Measurements from ENCODE around the gene FAM149A. TPM values are rescaled to one million over a fixed set of nuclear protein-coding genes. Genes with fewer than 3 reads are reported as not detected.

The FAM149A gene
- total RNA-seq, 1 donor from 2014 or later, result 0.33 TPM

- TF ChIP-seq, protein P1, sequence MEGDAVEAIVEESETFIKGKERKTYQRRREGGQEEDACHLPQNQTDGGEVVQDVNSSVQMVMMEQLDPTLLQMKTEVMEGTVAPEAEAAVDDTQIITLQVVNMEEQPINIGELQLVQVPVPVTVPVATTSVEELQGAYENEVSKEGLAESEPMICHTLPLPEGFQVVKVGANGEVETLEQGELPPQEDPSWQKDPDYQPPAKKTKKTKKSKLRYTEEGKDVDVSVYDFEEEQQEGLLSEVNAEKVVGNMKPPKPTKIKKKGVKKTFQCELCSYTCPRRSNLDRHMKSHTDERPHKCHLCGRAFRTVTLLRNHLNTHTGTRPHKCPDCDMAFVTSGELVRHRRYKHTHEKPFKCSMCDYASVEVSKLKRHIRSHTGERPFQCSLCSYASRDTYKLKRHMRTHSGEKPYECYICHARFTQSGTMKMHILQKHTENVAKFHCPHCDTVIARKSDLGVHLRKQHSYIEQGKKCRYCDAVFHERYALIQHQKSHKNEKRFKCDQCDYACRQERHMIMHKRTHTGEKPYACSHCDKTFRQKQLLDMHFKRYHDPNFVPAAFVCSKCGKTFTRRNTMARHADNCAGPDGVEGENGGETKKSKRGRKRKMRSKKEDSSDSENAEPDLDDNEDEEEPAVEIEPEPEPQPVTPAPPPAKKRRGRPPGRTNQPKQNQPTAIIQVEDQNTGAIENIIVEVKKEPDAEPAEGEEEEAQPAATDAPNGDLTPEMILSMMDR (IDR thresholded peaks at IDR 0.05; ENCODE audit: unreplicated experiment), result no peak
- H3K27ac Mint-ChIP-seq (ENCODE audit: unreplicated experiment), result no peak overlapping the region
- no peak for DNase-seq (ENCODE audit: low spot score)
- H3K4me1 Mint-ChIP-seq (ENCODE audit: unreplicated experiment), result no peaks in the 10 kb centered on the region
- no peaks in the 10 kb centered on the region for H3K36me3 Mint-ChIP-seq (ENCODE audit: low read depth, unreplicated experiment)
- H3K9me3 Mint-ChIP-seq (ENCODE audit: unreplicated experiment), result no peaks in the 10 kb centered on the region
- peaks cover 1% of the 10 kb centered on the region for H3K27me3 Mint-ChIP-seq (ENCODE audit: unreplicated experiment)
- no peak overlapping the region for H3K4me3 Mint-ChIP-seq (ENCODE audit: unreplicated experiment)
Measured at GRCh38 chr4:186151499-186151898, 47.0 kb downstream of the FAM149A start.

DNA sequence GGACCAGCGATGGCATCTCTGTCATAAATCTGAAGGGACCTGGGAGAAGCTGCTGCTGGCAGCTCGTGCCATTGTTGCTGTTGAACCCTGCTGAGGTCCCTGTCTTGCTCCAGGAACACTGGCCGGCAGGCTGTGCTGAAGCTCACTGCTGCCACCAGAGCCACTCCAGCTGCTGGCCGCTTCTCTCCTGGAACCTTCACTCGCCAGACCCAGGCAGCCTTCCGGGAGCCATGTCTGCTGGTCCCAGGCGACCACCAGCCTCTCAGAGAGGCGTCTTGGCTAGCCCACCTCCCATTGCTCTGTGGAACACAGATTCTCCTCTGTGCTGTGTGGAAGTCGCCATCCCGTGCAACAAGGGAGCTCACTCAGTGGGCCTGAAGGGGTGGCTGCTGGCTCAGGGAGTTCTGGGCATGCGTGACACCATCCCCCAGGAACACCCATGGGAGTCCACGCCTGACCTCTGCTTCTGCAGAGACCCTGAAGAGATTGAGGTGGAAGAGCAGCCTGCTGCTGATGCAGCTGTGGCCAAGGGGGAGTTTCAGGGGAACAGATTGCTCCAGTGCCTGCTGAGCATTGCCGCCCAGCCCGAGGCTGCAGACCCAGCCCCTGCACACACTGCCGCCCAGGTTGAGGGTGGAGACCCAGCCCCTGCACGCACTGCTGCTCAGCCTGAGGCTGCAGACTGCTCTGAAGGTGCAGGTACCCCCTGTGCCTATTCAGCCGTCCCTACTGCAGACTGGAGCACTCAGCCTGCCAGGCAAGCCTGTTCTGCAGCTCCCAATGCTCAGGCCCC is 53.7 kb downstream of the FAM149A start:
- Mint-ChIP-seq H3K36me3 (ENCODE audit: low read depth, unreplicated experiment) (no peaks in the 10 kb centered on the region), H3K4me3 (ENCODE audit: unreplicated experiment) (no peak overlapping the region), H3K27me3 (ENCODE audit: unreplicated experiment) (peaks cover 1% of the 10 kb centered on the region), H3K4me1 (ENCODE audit: unreplicated experiment) (peaks cover 3% of the 10 kb centered on the region), H3K9me3 (ENCODE audit: unreplicated experiment) (no peaks in the 10 kb centered on the region), H3K27ac (ENCODE audit: unreplicated experiment) (no peak overlapping the region)
- DNase-seq (ENCODE audit: low spot score), result no peak
- TF ChIP-seq, protein P1 (IDR thresholded peaks at IDR 0.05; ENCODE audit: unreplicated experiment), result no peak

DNA sequence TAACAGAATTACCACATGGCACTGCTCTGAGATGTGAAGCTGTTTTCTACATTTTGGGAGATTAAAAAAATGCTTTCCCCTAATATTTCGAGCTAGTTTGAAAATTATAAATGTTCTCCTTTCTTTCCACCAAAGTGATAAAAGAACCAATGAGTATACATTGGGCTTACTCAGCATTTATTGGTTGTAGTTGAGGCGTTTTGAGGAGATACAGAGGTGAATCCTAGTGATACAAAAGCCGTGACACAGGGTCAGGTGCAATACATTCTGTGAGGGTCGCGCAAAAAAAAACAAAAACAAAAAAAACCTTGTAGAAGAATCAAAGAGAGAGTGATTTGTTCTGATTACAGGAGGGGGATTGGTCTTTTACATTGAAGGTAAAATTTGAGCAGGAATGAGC is 54.5 kb downstream of the FAM149A start:
- TF ChIP-seq, protein P1 (IDR thresholded peaks at IDR 0.05; ENCODE audit: unreplicated experiment), result no peak
- Mint-ChIP-seq H3K4me3 (ENCODE audit: unreplicated experiment) (no peak overlapping the region), H3K27ac (ENCODE audit: unreplicated experiment) (no peak overlapping the region), H3K36me3 (ENCODE audit: low read depth, unreplicated experiment) (no peaks in the 10 kb centered on the region), H3K4me1 (ENCODE audit: unreplicated experiment) (peaks cover 3% of the 10 kb centered on the region), H3K9me3 (ENCODE audit: unreplicated experiment) (no peaks in the 10 kb centered on the region), H3K27me3 (ENCODE audit: unreplicated experiment) (peaks cover 1% of the 10 kb centered on the region)
- no peak for DNase-seq (ENCODE audit: low spot score)

GRCh38 chr4:186159613-186160012 is 55.1 kb downstream of the FAM149A start:
- no peak overlapping the region for H3K4me3 Mint-ChIP-seq (ENCODE audit: unreplicated experiment)
- H3K4me1 Mint-ChIP-seq (ENCODE audit: unreplicated experiment), result peaks cover 3% of the 10 kb centered on the region
- no peaks in the 10 kb centered on the region for H3K36me3 Mint-ChIP-seq (ENCODE audit: low read depth, unreplicated experiment)
- no peak overlapping the region for H3K27ac Mint-ChIP-seq (ENCODE audit: unreplicated experiment)
- DNase-seq (ENCODE audit: low spot score), result no peak
- no peaks in the 10 kb centered on the region for H3K9me3 Mint-ChIP-seq (ENCODE audit: unreplicated experiment)
- H3K27me3 Mint-ChIP-seq (ENCODE audit: unreplicated experiment), result peaks cover 1% of the 10 kb centered on the region
- TF ChIP-seq, protein P1 (IDR thresholded peaks at IDR 0.05; ENCODE audit: unreplicated experiment), result no peak

GRCh38 chr4:186161138-186161537 is 56.6 kb downstream of the FAM149A start:
- H3K4me1 Mint-ChIP-seq (ENCODE audit: unreplicated experiment), result peaks cover 3% of the 10 kb centered on the region
- no peaks in the 10 kb centered on the region for H3K27me3 Mint-ChIP-seq (ENCODE audit: unreplicated experiment)
- H3K4me3 Mint-ChIP-seq (ENCODE audit: unreplicated experiment), result no peak overlapping the region
- TF ChIP-seq, protein P1 (IDR thresholded peaks at IDR 0.05; ENCODE audit: unreplicated experiment), result no peak
- no peaks in the 10 kb centered on the region for H3K9me3 Mint-ChIP-seq (ENCODE audit: unreplicated experiment)
- no peaks in the 10 kb centered on the region for H3K36me3 Mint-ChIP-seq (ENCODE audit: low read depth, unreplicated experiment)
- DNase-seq (ENCODE audit: low spot score), result no peak
- H3K27ac Mint-ChIP-seq (ENCODE audit: unreplicated experiment), result no peak overlapping the region

Measured in endothelial cell (in vitro differentiated cells).